PFSK-1 (cell line): Measurements from ENCODE around the gene NUDT21.

Source experiments
- FOXP2 ChIP-seq: optimal IDR thresholded peaks from 2 replicates; pipeline ENCODE3; 2011; ENCODE audit warnings: borderline replicate concordance, control low read depth, inconsistent platforms; ENCODE audit not compliant: insufficient read depth; ENCODE audit errors: extremely low read length, extremely low read depth
- TAF1 ChIP-seq: IDR thresholded peaks from 2 replicates; pipeline ENCODE4 v1.6.1; 2012; ENCODE audit warnings: low read length, control low read depth, borderline replicate concordance; ENCODE audit not compliant: insufficient read depth
- TF ChIP-seq, protein P1 (sequence below), 2 experiments: IDR thresholded peaks; 2 replicates each; pipeline versions ENCODE4 v1.6.1 to v1.8.0; 2011 to 2012; ENCODE audit warnings: low read depth in 2 of 2, low read length in 2 of 2, control low read depth in 1 of 2, inconsistent platforms in 1 of 2, mild to moderate bottlenecking in 1 of 2, moderate library complexity in 1 of 2; ENCODE audit not compliant: insufficient read depth in 1 of 2

DNA sequence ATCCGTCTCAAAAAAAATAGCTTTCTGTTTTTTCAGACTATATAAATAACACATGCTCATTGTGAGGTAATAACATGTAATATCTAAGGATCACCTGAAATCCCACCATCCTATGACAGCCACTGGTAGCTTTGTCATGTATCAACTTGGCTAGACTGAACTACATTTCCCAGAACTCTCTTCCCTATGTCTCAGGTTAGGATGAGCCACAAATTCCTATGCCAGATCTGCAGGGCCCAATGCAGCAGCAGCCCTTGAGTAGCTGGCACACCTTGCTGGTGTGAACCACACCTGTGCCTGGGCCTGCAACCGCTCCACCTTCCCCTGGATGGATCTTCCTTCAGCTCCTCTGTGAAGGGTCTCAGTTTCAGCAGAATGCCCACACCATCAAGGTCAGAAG, 28.3 kb upstream of the NUDT21 start:
- TF ChIP-seq TAF1, result no peak
- TF ChIP-seq FOXP2, result no peak
- TF ChIP-seq, protein P1, sequence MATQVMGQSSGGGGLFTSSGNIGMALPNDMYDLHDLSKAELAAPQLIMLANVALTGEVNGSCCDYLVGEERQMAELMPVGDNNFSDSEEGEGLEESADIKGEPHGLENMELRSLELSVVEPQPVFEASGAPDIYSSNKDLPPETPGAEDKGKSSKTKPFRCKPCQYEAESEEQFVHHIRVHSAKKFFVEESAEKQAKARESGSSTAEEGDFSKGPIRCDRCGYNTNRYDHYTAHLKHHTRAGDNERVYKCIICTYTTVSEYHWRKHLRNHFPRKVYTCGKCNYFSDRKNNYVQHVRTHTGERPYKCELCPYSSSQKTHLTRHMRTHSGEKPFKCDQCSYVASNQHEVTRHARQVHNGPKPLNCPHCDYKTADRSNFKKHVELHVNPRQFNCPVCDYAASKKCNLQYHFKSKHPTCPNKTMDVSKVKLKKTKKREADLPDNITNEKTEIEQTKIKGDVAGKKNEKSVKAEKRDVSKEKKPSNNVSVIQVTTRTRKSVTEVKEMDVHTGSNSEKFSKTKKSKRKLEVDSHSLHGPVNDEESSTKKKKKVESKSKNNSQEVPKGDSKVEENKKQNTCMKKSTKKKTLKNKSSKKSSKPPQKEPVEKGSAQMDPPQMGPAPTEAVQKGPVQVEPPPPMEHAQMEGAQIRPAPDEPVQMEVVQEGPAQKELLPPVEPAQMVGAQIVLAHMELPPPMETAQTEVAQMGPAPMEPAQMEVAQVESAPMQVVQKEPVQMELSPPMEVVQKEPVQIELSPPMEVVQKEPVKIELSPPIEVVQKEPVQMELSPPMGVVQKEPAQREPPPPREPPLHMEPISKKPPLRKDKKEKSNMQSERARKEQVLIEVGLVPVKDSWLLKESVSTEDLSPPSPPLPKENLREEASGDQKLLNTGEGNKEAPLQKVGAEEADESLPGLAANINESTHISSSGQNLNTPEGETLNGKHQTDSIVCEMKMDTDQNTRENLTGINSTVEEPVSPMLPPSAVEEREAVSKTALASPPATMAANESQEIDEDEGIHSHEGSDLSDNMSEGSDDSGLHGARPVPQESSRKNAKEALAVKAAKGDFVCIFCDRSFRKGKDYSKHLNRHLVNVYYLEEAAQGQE (IDR thresholded peaks at IDR 0.05; ENCODE audit: insufficient read depth in 1 of 2, low read depth in 2 of 2, low read length in 2 of 2), result no peak
